ENCODE results near the gene NAV1. TPM values are rescaled to one million over a fixed set of nuclear protein-coding genes. Genes with fewer than 3 reads are reported as not detected.

Gene NAV1
- polyA plus RNA-seq, 1 donor (not counting 4 experiments of a cell fraction or from before 2014, with no cell fraction given) = 13.2 TPM

GRCh38 chr1:201556841-201557571 is 18.1 kb downstream of the NAV1 start:
- Histone ChIP-seq H3K4me1 (ENCODE audit: control insufficient read depth, extremely low read depth, insufficient read depth, low read length) (no peaks in the 10 kb centered on the region), H3K4me2 (ENCODE audit: control insufficient read depth, extremely low read depth, insufficient read depth, low read depth, low read length) (no peak overlapping the region)
- FAIRE-seq = no peak

DNA sequence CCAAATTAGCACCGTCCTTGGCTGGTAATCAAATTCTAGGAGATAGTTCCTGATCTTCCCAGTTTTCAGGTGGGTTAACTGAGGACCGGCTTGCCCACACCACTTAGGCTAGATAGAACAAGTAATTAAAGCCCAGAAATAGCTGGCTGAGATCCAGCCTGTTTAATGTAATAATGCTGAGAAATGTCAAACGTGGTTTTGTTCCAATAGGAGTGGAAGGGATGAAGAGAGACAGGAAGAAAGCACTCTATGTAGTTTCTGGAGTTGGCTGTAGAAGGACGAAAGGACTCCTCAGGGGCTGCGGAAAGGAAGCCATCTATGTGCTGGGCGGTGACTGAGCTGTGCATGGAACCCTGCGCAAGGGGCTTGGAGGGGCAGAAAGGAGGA is 18.6 kb downstream of the NAV1 start:
- FAIRE-seq = no peak
- no peak for TF ChIP-seq EZH2 (IDR thresholded peaks at IDR 0.05; ENCODE audit: low read length)
- no peak for TF ChIP-seq CTCF (optimal IDR thresholded peaks at IDR 0.05 in 1 of 3, IDR thresholded peaks at IDR 0.05 in 1 of 3, conservative IDR thresholded peaks at IDR 0.05 in 1 of 3; ENCODE audit: extremely low read depth in 1 of 3, insufficient read depth in 2 of 3, low read length in 3 of 3)
- H3K4me3 ChIP-seq (ENCODE audit: control insufficient read depth in 2 of 3, extremely low read depth in 1 of 3, insufficient read depth in 2 of 3, low read depth in 1 of 3, low read length in 3 of 3) = no peak overlapping the region
- H4K20me1 ChIP-seq (ENCODE audit: control insufficient read depth, extremely low read depth, insufficient read depth, low read length) = no peaks in the 10 kb centered on the region
- no peaks in the 10 kb centered on the region for H3K4me1 ChIP-seq (ENCODE audit: control insufficient read depth, extremely low read depth, insufficient read depth, low read length)
- H3K9ac ChIP-seq (ENCODE audit: control insufficient read depth, extremely low read depth, insufficient read depth, low read length) = no peak overlapping the region
- DNase-seq (ENCODE audit: low read depth, low spot score) = no peak
- H3K9me1 ChIP-seq (ENCODE audit: control insufficient read depth, extremely low read depth, insufficient read depth, low read length) = no peaks in the 10 kb centered on the region
- H2AFZ ChIP-seq (ENCODE audit: control insufficient read depth, low read length) = no peak overlapping the region
- no peak overlapping the region for H3K27ac ChIP-seq (ENCODE audit: control insufficient read depth, insufficient read depth, low read length)
- no peaks in the 10 kb centered on the region for H3K27me3 ChIP-seq (ENCODE audit: control insufficient read depth, extremely low read depth, insufficient read depth, low read length)
- dilution Hi-C loops (cut with MboI; ENCODE audit: extremely low pct_ligation_motif_present, low sequenced_read_pairs) = loop anchor here (25.0 kb wide), 2 partner anchors 130 to 230 kb away; no protein-coding TSS in a partner anchor
- no peaks in the 10 kb centered on the region for H3K36me3 ChIP-seq (ENCODE audit: control insufficient read depth in 2 of 2, extremely low read depth in 1 of 2, insufficient read depth in 2 of 2, low read length in 2 of 2)
- H3K79me2 ChIP-seq (ENCODE audit: control insufficient read depth, insufficient read depth, low read length) = no peaks in the 10 kb centered on the region
- no peaks in the 10 kb centered on the region for H3K9me3 ChIP-seq (ENCODE audit: control insufficient read depth, low read depth, low read length)
- no peak overlapping the region for H3K4me2 ChIP-seq (ENCODE audit: control insufficient read depth, extremely low read depth, insufficient read depth, low read depth, low read length)

More at GRCh38 chr1:201556841-201557571, 18.1 kb downstream of the NAV1 start:
- Histone ChIP-seq H3K9ac (ENCODE audit: control insufficient read depth, extremely low read depth, insufficient read depth, low read length) (no peak overlapping the region), H2AFZ (ENCODE audit: control insufficient read depth, low read length) (no peak overlapping the region), H3K79me2 (ENCODE audit: control insufficient read depth, insufficient read depth, low read length) (no peaks in the 10 kb centered on the region), H3K9me3 (ENCODE audit: control insufficient read depth, low read depth, low read length) (no peaks in the 10 kb centered on the region), H4K20me1 (ENCODE audit: control insufficient read depth, extremely low read depth, insufficient read depth, low read length) (no peaks in the 10 kb centered on the region), H3K27me3 (ENCODE audit: control insufficient read depth, extremely low read depth, insufficient read depth, low read length) (no peaks in the 10 kb centered on the region), H3K9me1 (ENCODE audit: control insufficient read depth, extremely low read depth, insufficient read depth, low read length) (no peaks in the 10 kb centered on the region), H3K27ac (ENCODE audit: control insufficient read depth, insufficient read depth, low read length) (no peak overlapping the region), H3K4me3 (ENCODE audit: control insufficient read depth in 2 of 3, extremely low read depth in 1 of 3, insufficient read depth in 2 of 3, low read depth in 1 of 3, low read length in 3 of 3) (no peak overlapping the region), H3K36me3 (ENCODE audit: control insufficient read depth in 2 of 2, extremely low read depth in 1 of 2, insufficient read depth in 2 of 2, low read length in 2 of 2) (no peaks in the 10 kb centered on the region)
- TF ChIP-seq CTCF (optimal IDR thresholded peaks at IDR 0.05 in 1 of 3, IDR thresholded peaks at IDR 0.05 in 1 of 3, conservative IDR thresholded peaks at IDR 0.05 in 1 of 3; ENCODE audit: extremely low read depth in 1 of 3, insufficient read depth in 2 of 3, low read length in 3 of 3) = no peak
- no peak for TF ChIP-seq EZH2 (IDR thresholded peaks at IDR 0.05; ENCODE audit: low read length)
- dilution Hi-C loops (cut with MboI; ENCODE audit: extremely low pct_ligation_motif_present, low sequenced_read_pairs) = loop anchor here (25.0 kb wide), 2 partner anchors 130 to 230 kb away; no protein-coding TSS in a partner anchor
- no peak for DNase-seq (ENCODE audit: low read depth, low spot score)
